Prostate gland (tissue), 2 donors: Measurements from ENCODE around the gene NEDD4L.

Experiments
- POLR2A ChIP-seq: fragments of 450-650 bp; IDR thresholded peaks from one replicate; pipeline ENCODE4 v1.6.1; 2016; ENCODE audit warnings: antibody characterized with exemption, mild to moderate bottlenecking
- TF ChIP-seq, protein P1 (sequence below), 4 experiments: fragments of 200-600 bp in 2 of 4; fragments of 450-650 bp in 2 of 4; sonication (generic) in 2 of 4; IDR thresholded peaks; 1 replicate in 3 of 4; 2 replicates in 1 of 4; pipeline ENCODE4 v1.5.1; 2016 to 2019; ENCODE audit warnings: antibody characterized with exemption in 4 of 4, mild to moderate bottlenecking in 2 of 4, moderate library complexity in 2 of 4

GRCh38 chr18:58180738-58181353 lies 136.8 kb downstream of the NEDD4L start:
- TF ChIP-seq POLR2A: no peak
- TF ChIP-seq, protein P1, sequence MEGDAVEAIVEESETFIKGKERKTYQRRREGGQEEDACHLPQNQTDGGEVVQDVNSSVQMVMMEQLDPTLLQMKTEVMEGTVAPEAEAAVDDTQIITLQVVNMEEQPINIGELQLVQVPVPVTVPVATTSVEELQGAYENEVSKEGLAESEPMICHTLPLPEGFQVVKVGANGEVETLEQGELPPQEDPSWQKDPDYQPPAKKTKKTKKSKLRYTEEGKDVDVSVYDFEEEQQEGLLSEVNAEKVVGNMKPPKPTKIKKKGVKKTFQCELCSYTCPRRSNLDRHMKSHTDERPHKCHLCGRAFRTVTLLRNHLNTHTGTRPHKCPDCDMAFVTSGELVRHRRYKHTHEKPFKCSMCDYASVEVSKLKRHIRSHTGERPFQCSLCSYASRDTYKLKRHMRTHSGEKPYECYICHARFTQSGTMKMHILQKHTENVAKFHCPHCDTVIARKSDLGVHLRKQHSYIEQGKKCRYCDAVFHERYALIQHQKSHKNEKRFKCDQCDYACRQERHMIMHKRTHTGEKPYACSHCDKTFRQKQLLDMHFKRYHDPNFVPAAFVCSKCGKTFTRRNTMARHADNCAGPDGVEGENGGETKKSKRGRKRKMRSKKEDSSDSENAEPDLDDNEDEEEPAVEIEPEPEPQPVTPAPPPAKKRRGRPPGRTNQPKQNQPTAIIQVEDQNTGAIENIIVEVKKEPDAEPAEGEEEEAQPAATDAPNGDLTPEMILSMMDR (IDR thresholded peaks at IDR 0.05): peak; percentile 60 to 88 (median 80)
